HEK293 (cell line): Measurements from ENCODE around the gene ZNHIT1.

Experiments used
- CTCF ChIA-PET: fragments of 350-600 bp; formaldehyde crosslinking; extraction: SDS; loops from one replicate; lab custom pipeline; 2021; ENCODE audit warnings: antibody characterized with exemption; lab: Yijun Ruan, JAX
- POLR2A ChIA-PET: fragments of 300-600 bp; formaldehyde crosslinking; extraction: SDS; loops from one replicate; lab custom pipeline; 2020; ENCODE audit warnings: antibody characterized with exemption, inconsistent platforms; lab: Yijun Ruan, JAX
- H3K27ac ChIP-seq: fragments of 200-500 bp; sonication (Bioruptor generic); 2 replicates; pipeline ENCODE4 v1.5.1; 2014; ENCODE audit warnings: low read depth, low read length, control low read depth, inconsistent platforms; ENCODE audit errors: extremely low read depth
- H3K36me3 ChIP-seq, 2 experiments: fragments of 200-500 bp in 1 of 2; sonication (Bioruptor generic) in 1 of 2; 1 replicate in 1 of 2; 2 replicates in 1 of 2; pipeline ENCODE4 v1.5.1; 2014 to 2017; ENCODE audit warnings: inconsistent platforms in 2 of 2, low read length in 2 of 2; ENCODE audit not compliant: control insufficient read depth in 2 of 2, insufficient read depth in 1 of 2
- H3K4me1 ChIP-seq: fragments of 200-500 bp; sonication (Bioruptor generic); 2 replicates; pipeline ENCODE4 v1.5.1; 2014; ENCODE audit warnings: mild to moderate bottlenecking, low read length, inconsistent platforms; ENCODE audit not compliant: control insufficient read depth, insufficient read depth
- H3K4me3 ChIP-seq: 2 replicates; pipeline ENCODE4 v1.5.1; 2011; ENCODE audit warnings: low read depth, mild to moderate bottlenecking, control low read depth, low read length, moderate library complexity
- H3K9me3 ChIP-seq: fragments of 200-500 bp; sonication (Bioruptor generic); 2 replicates; pipeline ENCODE4 v1.5.1; 2014; ENCODE audit warnings: low read depth, low read length, inconsistent platforms; ENCODE audit not compliant: control insufficient read depth, insufficient read depth
- AEBP2 ChIP-seq: fragments of 450-650 bp; formaldehyde crosslinking; IDR thresholded peaks from 2 replicates; pipeline ENCODE4 v1.5.1; 2016; ENCODE audit warnings: missing biosample characterization, missing genetic modification characterization, borderline replicate concordance
- GLIS2 ChIP-seq: fragments of 450-650 bp; formaldehyde crosslinking; IDR thresholded peaks from 2 replicates; pipeline ENCODE4 v1.5.1; 2016; ENCODE audit warnings: missing biosample characterization, missing genetic modification characterization
- KLF1 ChIP-seq: fragments of 450-650 bp; formaldehyde crosslinking; IDR thresholded peaks from 2 replicates; pipeline ENCODE4 v1.5.1; 2016; ENCODE audit warnings: missing biosample characterization, missing genetic modification characterization
- ZBTB17 ChIP-seq: fragments of 450-650 bp; formaldehyde crosslinking; IDR thresholded peaks from 2 replicates; pipeline ENCODE4 v1.5.1; 2016; ENCODE audit warnings: missing biosample characterization, missing genetic modification characterization
- ZBTB44 ChIP-seq: fragments of 450-650 bp; IDR thresholded peaks from 2 replicates; pipeline ENCODE4 v1.5.1; 2018; ENCODE audit warnings: missing biosample characterization, mild to moderate bottlenecking, missing genetic modification characterization
- ZIC2 ChIP-seq: fragments of 450-650 bp; formaldehyde crosslinking; IDR thresholded peaks from 2 replicates; pipeline ENCODE4 v1.5.1; 2016; ENCODE audit warnings: missing biosample characterization, missing genetic modification characterization
- ZNF146 ChIP-seq: fragments of 450-650 bp; formaldehyde crosslinking; IDR thresholded peaks from 2 replicates; pipeline ENCODE4 v1.5.1; 2016; ENCODE audit warnings: missing biosample characterization, missing genetic modification characterization
- ZNF155 ChIP-seq: fragments of 450-650 bp; formaldehyde crosslinking; IDR thresholded peaks from 2 replicates; pipeline ENCODE4 v1.5.1; 2016; ENCODE audit warnings: missing biosample characterization, missing genetic modification characterization
- ZNF223 ChIP-seq: fragments of 450-650 bp; formaldehyde crosslinking; IDR thresholded peaks from 2 replicates; pipeline ENCODE4 v1.5.1; 2016; ENCODE audit warnings: missing biosample characterization, missing genetic modification characterization
- ZNF302 ChIP-seq: fragments of 450-650 bp; formaldehyde crosslinking; IDR thresholded peaks from 2 replicates; pipeline ENCODE4 v1.5.1; 2016; ENCODE audit warnings: missing biosample characterization, missing genetic modification characterization, low read depth
- ZNF530 ChIP-seq: fragments of 450-650 bp; formaldehyde crosslinking; IDR thresholded peaks from 2 replicates; pipeline ENCODE4 v1.5.1; 2016; ENCODE audit warnings: low read depth, missing biosample characterization, missing genetic modification characterization
- ZNF639 ChIP-seq: fragments of 450-650 bp; formaldehyde crosslinking; IDR thresholded peaks from 2 replicates; pipeline ENCODE4 v1.5.1; 2016; ENCODE audit warnings: missing biosample characterization, missing genetic modification characterization
- ZNF660 ChIP-seq: fragments of 450-650 bp; IDR thresholded peaks from 2 replicates; pipeline ENCODE4 v1.5.1; 2018; ENCODE audit warnings: missing biosample characterization, mild to moderate bottlenecking, missing genetic modification characterization
- ZNF707 ChIP-seq: fragments of 450-650 bp; formaldehyde crosslinking; IDR thresholded peaks from 2 replicates; pipeline ENCODE4 v1.5.1; 2016; ENCODE audit warnings: missing biosample characterization, missing genetic modification characterization
- ZSCAN23 ChIP-seq: fragments of 450-650 bp; formaldehyde crosslinking; IDR thresholded peaks from 2 replicates; pipeline ENCODE4 v1.5.1; 2016; ENCODE audit warnings: missing biosample characterization, missing genetic modification characterization
- TF ChIP-seq, protein P1 (sequence below): fragments of 450-650 bp; IDR thresholded peaks from 2 replicates; pipeline ENCODE4 v1.5.1; 2018; ENCODE audit warnings: missing biosample characterization, missing genetic modification characterization

ZNHIT1 gene

DNA sequence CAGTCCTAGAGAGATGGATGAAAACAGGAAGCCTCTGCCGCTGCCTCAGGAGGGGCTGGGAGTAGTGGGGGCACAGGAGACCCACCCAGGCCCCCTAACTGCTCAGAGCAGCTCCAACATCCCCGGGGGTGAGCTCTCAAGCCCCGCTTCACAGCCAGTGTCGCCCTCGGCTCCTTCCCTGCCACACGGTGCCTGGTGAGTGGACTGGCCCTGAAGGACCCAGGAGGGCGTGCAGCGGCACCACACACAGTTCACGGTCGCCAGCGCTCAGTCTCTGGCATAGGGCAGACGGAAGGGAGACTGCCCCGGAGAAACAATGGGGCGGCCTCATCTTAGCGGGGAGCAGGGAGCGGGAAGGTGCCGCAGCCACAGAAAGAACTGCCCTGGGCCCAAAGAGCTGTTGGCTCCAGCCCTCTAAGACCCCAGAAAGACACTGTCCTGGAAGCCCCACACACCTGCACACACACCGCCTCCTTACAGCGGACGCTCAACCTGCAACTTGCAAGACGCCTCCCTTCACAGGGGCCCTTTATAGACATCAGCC is 18.4 kb downstream of the ZNHIT1 start:
- Histone ChIP-seq H3K4me3 (no peak overlapping the region), H3K9me3 (no peaks in the 10 kb centered on the region), H3K27ac (no peak overlapping the region), H3K4me1 (no peaks in the 10 kb centered on the region), H3K36me3 (peaks cover 0 to 37% of the 10 kb centered on the region in 2 experiments; a peak in 2 of 3 replicates)
- POLR2A ChIA-PET: interaction anchor here (0.6 to 1.0 kb wide), 2 partner anchors 46 to 92 kb away, joined by 3 read pairs; no protein-coding TSS in a partner anchor
- CTCF ChIA-PET: interaction anchor here (1.5 to 1.8 kb wide), 2 partner anchors 8 to 47 kb away, joined by 3 to 28 read pairs; partner anchors contain the start of gene FIS1
- TF ChIP-seq ZNF639: no peak
- no peak for TF ChIP-seq ZIC2 (tag by site-specific recombination)
- TF ChIP-seq ZBTB44 (tag by site-specific recombination): no peak
- TF ChIP-seq, protein P1, sequence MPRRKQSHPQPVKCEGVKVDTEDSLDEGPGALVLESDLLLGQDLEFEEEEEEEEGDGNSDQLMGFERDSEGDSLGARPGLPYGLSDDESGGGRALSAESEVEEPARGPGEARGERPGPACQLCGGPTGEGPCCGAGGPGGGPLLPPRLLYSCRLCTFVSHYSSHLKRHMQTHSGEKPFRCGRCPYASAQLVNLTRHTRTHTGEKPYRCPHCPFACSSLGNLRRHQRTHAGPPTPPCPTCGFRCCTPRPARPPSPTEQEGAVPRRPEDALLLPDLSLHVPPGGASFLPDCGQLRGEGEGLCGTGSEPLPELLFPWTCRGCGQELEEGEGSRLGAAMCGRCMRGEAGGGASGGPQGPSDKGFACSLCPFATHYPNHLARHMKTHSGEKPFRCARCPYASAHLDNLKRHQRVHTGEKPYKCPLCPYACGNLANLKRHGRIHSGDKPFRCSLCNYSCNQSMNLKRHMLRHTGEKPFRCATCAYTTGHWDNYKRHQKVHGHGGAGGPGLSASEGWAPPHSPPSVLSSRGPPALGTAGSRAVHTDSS: no peak
- no peak for TF ChIP-seq ZSCAN23
- no peak for TF ChIP-seq ZNF660 (tag by site-specific recombination)
- TF ChIP-seq ZNF155 (tag by site-specific recombination): no peak
- no peak for TF ChIP-seq AEBP2 (tag by site-specific recombination)
- no peak for TF ChIP-seq ZNF707
- TF ChIP-seq ZNF146 (tag by site-specific recombination): no peak
- TF ChIP-seq ZNF530: no peak
- TF ChIP-seq ZNF223 (tag by site-specific recombination): no peak
- no peak for TF ChIP-seq ZBTB17 (tag by site-specific recombination)
- TF ChIP-seq KLF1: no peak

DNA sequence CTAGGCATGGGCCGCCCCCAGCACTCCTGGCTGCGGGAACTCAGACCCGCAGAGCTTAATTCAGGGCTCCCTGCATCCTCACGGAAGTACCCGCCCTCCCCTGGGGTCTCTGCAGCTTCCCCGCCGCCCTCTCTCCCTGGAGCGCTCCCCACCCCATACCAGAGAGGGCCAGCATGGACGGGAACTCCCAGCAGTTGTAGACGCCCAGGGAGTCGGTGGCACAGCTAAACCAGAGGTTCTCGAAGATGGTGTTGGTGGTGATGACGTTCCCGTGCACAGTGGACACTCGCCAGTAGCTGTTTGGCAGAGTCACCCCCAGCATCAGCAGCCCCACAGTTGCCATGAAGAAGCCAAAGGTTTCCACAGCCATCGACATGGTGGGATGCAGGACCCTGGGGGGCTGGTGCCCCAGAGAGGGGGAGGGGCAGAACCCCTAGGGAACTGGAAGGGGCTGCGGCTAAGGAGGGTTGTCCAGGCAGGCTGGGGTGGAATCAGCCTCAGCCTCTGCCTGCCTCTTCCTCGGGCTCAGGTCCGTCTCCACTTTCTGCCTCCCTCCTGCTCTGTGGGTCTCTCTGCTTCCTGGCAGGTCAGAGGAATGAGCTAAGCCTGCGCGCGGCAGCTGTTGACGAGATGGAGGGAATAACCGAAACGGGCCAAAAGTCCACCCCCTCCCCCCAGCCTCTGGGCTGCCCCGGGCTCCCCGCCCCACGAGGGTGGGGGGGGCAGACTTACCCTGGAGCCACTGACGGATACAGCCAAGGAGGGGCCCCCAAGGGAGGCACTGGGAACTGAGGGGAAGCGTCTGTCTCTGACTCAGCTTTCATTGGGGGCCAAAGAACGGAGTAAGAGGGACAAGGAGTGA is 19.5 kb downstream of the ZNHIT1 start, which contains the start of gene CLDN15:
Gene CLDN15, minus strand, starts transcription at position 597 of the 862 bp plus-strand sequence. Its CDS starts 221 bp downstream, at position 376.
- Histone ChIP-seq H3K9me3 (no peaks in the 10 kb centered on the region), H3K4me1 (no peaks in the 10 kb centered on the region), H3K4me3 (no peak within 1 kb of the TSS), H3K36me3 (peaks cover 0 to 37% of the 10 kb centered on the region in 2 experiments; a peak in 2 of 3 replicates), H3K27ac (no peak within 1 kb of the TSS)
- TF ChIP-seq ZIC2 (tag by site-specific recombination): 0 out of 2 replicates have a peak, but pooled peaks have one; percentile 14
- TF ChIP-seq, protein P1: no peak
- no peak for TF ChIP-seq ZNF302
- peak; percentile 31; the same call in 1 of the 2 replicates for TF ChIP-seq GLIS2 (tag by site-specific recombination)
- ChIA-PET CTCF (interaction anchor here (0.6 to 1.5 kb wide), 2 partner anchors 45 to 63 kb away, joined by 3 to 6 read pairs; no protein-coding TSS in a partner anchor), POLR2A (interaction anchor here (0.6 to 0.9 kb wide), 2 partner anchors 20 to 93 kb away, joined by 3 read pairs; partner anchors contain the start of gene PLOD3)
